HCT116 (cell line): ENCODE measurements around the gene CCR5AS.

Experiments used
- ATAC-seq: fragments of 200-7000 bp; cut with Tn5 transposase; 2 replicates; pipeline ENCODE4 v1.9.1; 2020; ENCODE audit warnings: mild to moderate bottlenecking, moderate library complexity
- BruUV-seq: library from RNA; stranded (reverse); fragments of 400-500 nt; replicated peaks from 2 replicates; lab custom pipeline; 2021; lab: Mats Ljungman, UMichigan
- CTCF ChIA-PET: fragments of 300-600 bp; sonication (Branson Sonifier 250); formaldehyde crosslinking; loops from one replicate; lab custom pipeline; 2021; ENCODE audit warnings: antibody characterized with exemption; lab: Charles Lee
- POLR2A ChIA-PET: fragments of 300-600, 350-600 bp; sonication (Branson Sonifier 250); formaldehyde crosslinking; loops from one replicate; lab custom pipeline; 2021; ENCODE audit warnings: antibody characterized with exemption; lab: Charles Lee
- RAD21 ChIA-PET, 2 experiments: fragments of 300-600 bp; sonication (Branson Sonifier 250); formaldehyde crosslinking; loops; one replicate each; lab custom pipeline; 2023; ENCODE audit warnings: low total read pairs in 2 of 2; ENCODE audit not compliant: uncharacterized antibody in 2 of 2, unreplicated experiment in 2 of 2, low non-redundant PET in 1 of 2; lab: Charles Lee
- DNase-seq: peaks from one replicate; pipeline ENCODE4 v3.0.0-alpha.2; 2010; ENCODE audit warnings: low read depth, low spot score
- H2AFZ ChIP-seq: fragments of 200-600 bp; shearing (Covaris generic), sonication (generic); 2 replicates; pipeline ENCODE4 v1.6.1; 2017; ENCODE audit warnings: low read depth, mixed run types, mixed read lengths, antibody characterized with exemption, low read length; ENCODE audit not compliant: poor library complexity, severe bottlenecking
- H3K27ac ChIP-seq: 2 replicates; pipeline ENCODE4 v1.5.1; 2012; ENCODE audit warnings: low read depth, low read length
- H3K27me3 ChIP-seq: fragments of 200-600 bp; sonication (generic); 2 replicates; pipeline ENCODE4 v1.6.1; 2016; ENCODE audit warnings: mixed run types, low read length, mixed read lengths; ENCODE audit not compliant: insufficient read depth
- H3K36me3 ChIP-seq, 2 experiments: fragments of 200-500 bp in 1 of 2; fragments of 200-600 bp in 1 of 2; sonication (Bioruptor generic) in 1 of 2; sonication (generic) in 1 of 2; 2 replicates each; pipeline versions ENCODE4 v1.5.1 to v1.6.1; 2014 to 2016; ENCODE audit warnings: low read length in 2 of 2, inconsistent platforms in 1 of 2, mixed read lengths in 1 of 2, mixed run types in 1 of 2; ENCODE audit not compliant: insufficient read depth in 2 of 2, control insufficient read depth in 1 of 2
- H3K4me1 ChIP-seq, 2 experiments: fragments of 200-600 bp in 1 of 2; sonication (generic) in 1 of 2; 2 replicates each; pipeline versions ENCODE4 v1.5.1 to v1.6.1; 2012 to 2017; ENCODE audit warnings: low read length in 2 of 2, inconsistent platforms in 1 of 2, mild to moderate bottlenecking in 1 of 2, mixed read lengths in 1 of 2, mixed run types in 1 of 2, moderate library complexity in 1 of 2; ENCODE audit not compliant: insufficient read depth in 2 of 2, control insufficient read depth in 1 of 2
- H3K4me2 ChIP-seq: fragments of 200-600 bp; sonication (generic); 2 replicates; pipeline ENCODE4 v1.6.1; 2017; ENCODE audit warnings: mixed run types, low read length, mixed read lengths
- H3K4me3 ChIP-seq, 2 experiments: fragments of 200-600 bp in 1 of 2; sonication (generic) in 1 of 2; replicated peaks in 1 of 2; 2 replicates each; pipeline ENCODE4 v1.5.1; 2011 to 2016; ENCODE audit warnings: low read length in 2 of 2, control low read depth in 1 of 2, low read depth in 1 of 2, mild to moderate bottlenecking in 1 of 2, mixed read lengths in 1 of 2, mixed run types in 1 of 2
- H3K79me2 ChIP-seq: fragments of 200-600 bp; sonication (generic); 2 replicates; pipeline ENCODE4 v1.6.1; 2017; ENCODE audit warnings: mild to moderate bottlenecking, mixed run types, low read length, moderate library complexity, mixed read lengths; ENCODE audit not compliant: insufficient read depth
- H3K9ac ChIP-seq: fragments of 200-600 bp; sonication (generic); 2 replicates; pipeline ENCODE4 v1.6.1; 2016; ENCODE audit warnings: low read length, mixed read lengths
- H3K9me2 ChIP-seq: fragments of 200-600 bp; sonication (generic), shearing (Covaris generic); 2 replicates; pipeline ENCODE4 v1.6.1; 2017; ENCODE audit warnings: mixed run types, mild to moderate bottlenecking, moderate library complexity; ENCODE audit not compliant: insufficient read depth
- H3K9me3 ChIP-seq, 2 experiments: fragments of 200-500 bp in 1 of 2; fragments of 200-600 bp in 1 of 2; sonication (Bioruptor generic) in 1 of 2; sonication (generic) in 1 of 2; 2 replicates each; pipeline ENCODE4 v1.6.1; 2014 to 2017; ENCODE audit warnings: low read length in 2 of 2, mixed read lengths in 2 of 2, inconsistent platforms in 1 of 2, low read depth in 1 of 2, mild to moderate bottlenecking in 1 of 2, mixed run types in 1 of 2, moderate library complexity in 1 of 2; ENCODE audit not compliant: control insufficient read depth in 1 of 2, insufficient read depth in 1 of 2
- H4K20me1 ChIP-seq: fragments of 200-600 bp; sonication (generic), shearing (Covaris generic); 2 replicates; pipeline ENCODE4 v1.6.1; 2017; ENCODE audit warnings: mixed run types, mild to moderate bottlenecking, moderate library complexity; ENCODE audit not compliant: insufficient read depth
- ATF3 ChIP-seq: IDR thresholded peaks from 2 replicates; pipeline ENCODE4 v1.6.1; 2012
- CBX3 ChIP-seq: IDR thresholded peaks from 2 replicates; pipeline ENCODE4 v1.6.1; 2012; ENCODE audit warnings: low read depth
- CEBPB ChIP-seq: IDR thresholded peaks from 2 replicates; pipeline ENCODE4 v1.6.1; 2012; ENCODE audit warnings: low read depth
- CTCF ChIP-seq, 3 experiments: fragments of 200-600 bp in 1 of 3; sonication (generic) in 1 of 3; IDR thresholded peaks in 2 of 3; conservative IDR thresholded peaks in 1 of 3; 2 replicates each; pipeline ENCODE4 v1.5.1; 2012 to 2017; ENCODE audit warnings: low read depth in 2 of 3, low read length in 2 of 3, antibody characterized with exemption in 1 of 3, borderline replicate concordance in 1 of 3, control low read depth in 1 of 3, mild to moderate bottlenecking in 1 of 3, mixed read lengths in 1 of 3, mixed run types in 1 of 3, moderate library complexity in 1 of 3; ENCODE audit not compliant: insufficient read depth in 1 of 3
- EGR1 ChIP-seq: IDR thresholded peaks from 2 replicates; pipeline ENCODE4 v1.6.1; 2012; ENCODE audit warnings: low read depth
- ELF1 ChIP-seq: IDR thresholded peaks from 2 replicates; pipeline ENCODE4 v1.6.1; 2012; ENCODE audit warnings: low read depth, borderline replicate concordance
- EZH2 ChIP-seq: fragments of 200-600 bp; sonication (generic); IDR thresholded peaks from 2 replicates; pipeline ENCODE4 v1.6.1; 2017; ENCODE audit warnings: antibody characterized with exemption, mixed run types
- EZH2phosphoT487 ChIP-seq: fragments of 200-600 bp; IDR thresholded peaks from 2 replicates; pipeline ENCODE4 v1.6.1; 2018; ENCODE audit warnings: antibody characterized with exemption, borderline replicate concordance
- FOSL1 ChIP-seq: IDR thresholded peaks from 2 replicates; pipeline ENCODE4 v1.6.1; 2012; ENCODE audit warnings: low read depth
- JUND ChIP-seq: IDR thresholded peaks from 2 replicates; pipeline ENCODE4 v1.6.1; 2012
- MAX ChIP-seq: IDR thresholded peaks from 2 replicates; pipeline ENCODE4 v1.6.1; 2012
- POLR2A ChIP-seq: IDR thresholded peaks from 2 replicates; pipeline ENCODE4 v1.7.0; 2011; ENCODE audit warnings: borderline replicate concordance; ENCODE audit not compliant: insufficient read depth, insufficient read length; ENCODE audit errors: extremely low read depth
- RAD21 ChIP-seq: IDR thresholded peaks from 2 replicates; pipeline ENCODE4 v1.6.1; 2012; ENCODE audit warnings: low read depth, mild to moderate bottlenecking
- SIN3A ChIP-seq: IDR thresholded peaks from 2 replicates; pipeline ENCODE4 v1.6.1; 2012; ENCODE audit warnings: low read depth
- SP1 ChIP-seq: IDR thresholded peaks from 2 replicates; pipeline ENCODE4 v1.6.1; 2012; ENCODE audit warnings: low read depth
- SRF ChIP-seq: IDR thresholded peaks from 2 replicates; pipeline ENCODE4 v1.6.1; 2012; ENCODE audit warnings: low read depth
- YY1 ChIP-seq: IDR thresholded peaks from 2 replicates; pipeline ENCODE4 v1.6.1; 2011; ENCODE audit warnings: low read length, low read depth, moderate library complexity, mild to moderate bottlenecking; ENCODE audit not compliant: insufficient replicate concordance; ENCODE audit errors: extremely low read depth
- ZBTB33 ChIP-seq: IDR thresholded peaks from 2 replicates; pipeline ENCODE4 v1.6.1; 2011; ENCODE audit warnings: mild to moderate bottlenecking, low read length, moderate library complexity; ENCODE audit not compliant: insufficient replicate concordance; ENCODE audit errors: extremely low read depth
- ZFX ChIP-seq: fragments of 450-650 bp; IDR thresholded peaks from 2 replicates; pipeline ENCODE4 v1.6.1; 2017
- ZNF274 ChIP-seq: fragments of 200-500 bp; sonication (Bioruptor generic); IDR thresholded peaks from 2 replicates; pipeline ENCODE4 v1.6.1; 2014; ENCODE audit warnings: mild to moderate bottlenecking, low read depth, low read length, inconsistent platforms
- intact Hi-C: fragments of 100-400 bp; cut with micrococcal nuclease; formaldehyde crosslinking; loops from 2 replicates; pipeline ENCODE4 v1.10.0; 2022

Gene CCR5AS

GRCh38 chr3:46369151-46369550 lies 37.7 kb downstream of the CCR5AS start:
- H3K4me3 ChIP-seq = no peak overlapping the region
- H3K4me2 ChIP-seq = no peak overlapping the region
- H3K9ac ChIP-seq = no peak overlapping the region
- no peak for TF ChIP-seq SIN3A
- no peak for TF ChIP-seq ZBTB33
- TF ChIP-seq SRF = no peak
- no peak for TF ChIP-seq ZNF274
- TF ChIP-seq CTCF (IDR thresholded peaks at IDR 0.05 in 2 of 3, conservative IDR thresholded peaks at IDR 0.05 in 1 of 3; ENCODE audit: borderline replicate concordance in 1 of 3, insufficient read depth in 1 of 3, low read depth in 2 of 3, low read length in 2 of 3) = no peak
- no peak for TF ChIP-seq YY1
- no peak for TF ChIP-seq EGR1
- TF ChIP-seq MAX = no peak
- TF ChIP-seq EZH2phosphoT487 = no peak
- no peak for TF ChIP-seq CEBPB
- no peak for TF ChIP-seq SP1
- no peak for TF ChIP-seq FOSL1
- no peak for TF ChIP-seq ATF3
- no peak for TF ChIP-seq EZH2
- TF ChIP-seq ELF1 = no peak
- no peak for TF ChIP-seq POLR2A
- TF ChIP-seq JUND = no peak
- TF ChIP-seq CBX3 = no peak
- no peak for TF ChIP-seq RAD21
- no peak for TF ChIP-seq ZFX
- no peaks in the 10 kb centered on the region for H4K20me1 ChIP-seq
- RAD21 ChIA-PET = interaction anchor here in 1 of 2 experiments (1.6 kb wide), 1 partner anchor 93 kb away, joined by 6 read pairs; no protein-coding TSS in a partner anchor
- CTCF ChIA-PET = interaction anchor here (0.7 to 5.6 kb wide), 9 partner anchors 9 to 292 kb away, joined by 3 to 30 read pairs (median 8); partner anchors contain the start of gene CCR1
- H3K79me2 ChIP-seq = no peaks in the 10 kb centered on the region
- H3K9me3 ChIP-seq = no peaks in the 10 kb centered on the region
- no TSS peak for BruUV-seq
- H3K36me3 ChIP-seq = no peaks in the 10 kb centered on the region
- POLR2A ChIA-PET = no interaction called here
- no peaks in the 10 kb centered on the region for H3K9me2 ChIP-seq
- H3K27ac ChIP-seq = no peak overlapping the region
- no peak overlapping the region for H2AFZ ChIP-seq
- intact Hi-C loops = loop anchor here (5.0 kb wide), 1 partner anchor 272 kb away; no protein-coding TSS in a partner anchor
- ATAC-seq (no peak), DNase-seq (no peak)
- H3K27me3 ChIP-seq = peaks cover 38% of the 10 kb centered on the region
- H3K4me1 ChIP-seq = no peaks in the 10 kb centered on the region
